Right kidney (tissue), 1 donor: ENCODE measurements around the gene OSMR.

Experiments
- DNase-seq: peaks from one replicate; pipeline ENCODE4 v3.0.0-alpha.2; 2016

The OSMR gene

DNA sequence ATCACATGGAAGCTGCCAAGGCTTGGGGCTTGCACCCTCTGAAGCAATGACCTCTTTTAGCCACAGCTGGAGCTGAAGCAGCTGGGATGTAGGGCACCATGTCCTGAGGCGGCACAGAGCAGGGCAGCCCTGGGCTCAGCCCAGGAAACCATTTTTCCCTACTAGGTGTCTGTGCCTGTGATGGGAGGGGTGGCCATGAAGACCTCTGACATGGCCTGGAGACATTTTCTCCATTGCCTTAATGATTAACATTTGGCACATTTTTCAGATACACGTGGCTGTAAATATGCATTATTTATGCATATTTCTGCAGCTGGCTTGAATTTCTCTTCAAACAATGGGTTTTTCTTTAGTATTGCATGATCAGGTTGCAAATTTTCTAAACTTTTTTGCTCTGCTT, 81.7 kb downstream of the OSMR start:
- DNase-seq: no peak

DNA sequence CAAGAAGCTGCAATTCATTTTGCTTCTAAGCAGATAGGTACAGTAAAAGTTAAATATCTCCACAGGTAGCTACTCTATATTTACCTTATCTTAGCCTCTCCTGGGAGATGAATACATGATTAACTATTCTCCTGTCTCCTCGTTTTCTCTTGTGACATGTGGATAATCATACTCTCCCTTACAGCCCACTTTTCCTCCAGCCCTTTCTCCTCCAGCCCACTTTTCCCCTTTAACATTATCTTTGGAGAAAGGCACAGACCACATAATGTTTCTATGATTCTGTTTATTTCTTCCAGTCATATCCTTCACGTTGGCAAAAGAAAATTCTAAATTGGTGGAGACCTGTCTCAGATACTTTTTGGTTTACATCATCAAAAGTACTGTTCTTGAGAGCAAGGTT, 84.0 kb downstream of the OSMR start:
- no peak for DNase-seq

- DNase-seq: no peak
Measured at GRCh38 chr5:38931731-38932130, 85.9 kb downstream of the OSMR start.

DNA sequence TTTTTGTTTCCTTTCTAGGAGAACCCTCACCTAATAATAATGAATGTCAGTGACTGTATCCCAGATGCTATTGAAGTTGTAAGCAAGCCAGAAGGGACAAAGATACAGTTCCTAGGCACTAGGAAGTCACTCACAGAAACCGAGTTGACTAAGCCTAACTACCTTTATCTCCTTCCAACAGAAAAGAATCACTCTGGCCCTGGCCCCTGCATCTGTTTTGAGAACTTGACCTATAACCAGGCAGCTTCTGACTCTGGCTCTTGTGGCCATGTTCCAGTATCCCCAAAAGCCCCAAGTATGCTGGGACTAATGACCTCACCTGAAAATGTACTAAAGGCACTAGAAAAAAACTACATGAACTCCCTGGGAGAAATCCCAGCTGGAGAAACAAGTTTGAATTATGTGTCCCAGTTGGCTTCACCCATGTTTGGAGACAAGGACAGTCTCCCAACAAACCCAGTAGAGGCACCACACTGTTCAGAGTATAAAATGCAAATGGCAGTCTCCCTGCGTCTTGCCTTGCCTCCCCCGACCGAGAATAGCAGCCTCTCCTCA, 87.1 kb downstream of the OSMR start:
- DNase-seq: no peak

- DNase-seq: no peak
Measured at GRCh38 chr5:38935437-38935836, 89.6 kb downstream of the OSMR start.

- no peak for DNase-seq
Measured at GRCh38 chr5:38936269-38936668, 90.5 kb downstream of the OSMR start.

DNA sequence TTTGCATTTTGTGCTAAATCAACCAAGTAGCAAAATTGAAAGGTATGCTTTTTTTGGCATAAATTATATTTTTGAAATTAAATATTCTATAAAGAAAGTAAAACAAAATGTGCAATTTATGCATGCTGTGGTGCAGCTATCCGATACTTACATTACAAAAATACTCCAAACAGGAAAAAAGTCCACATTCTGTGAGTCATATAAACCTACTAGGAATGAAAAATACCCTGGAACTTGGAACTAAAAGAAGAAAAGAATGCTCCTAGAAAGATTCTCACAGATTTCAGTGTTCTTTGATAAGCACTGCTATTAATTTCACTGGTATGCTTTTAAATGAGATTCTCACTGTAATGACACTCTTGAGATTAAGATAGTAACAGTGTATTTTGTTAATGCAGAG, 92.6 kb downstream of the OSMR start:
- DNase-seq: no peak

- no peak for DNase-seq
Measured at GRCh38 chr5:38938973-38939372, 93.2 kb downstream of the OSMR start.

GRCh38 chr5:38940230-38940858, 94.5 kb downstream of the OSMR start:
- DNase-seq: no peak

DNA sequence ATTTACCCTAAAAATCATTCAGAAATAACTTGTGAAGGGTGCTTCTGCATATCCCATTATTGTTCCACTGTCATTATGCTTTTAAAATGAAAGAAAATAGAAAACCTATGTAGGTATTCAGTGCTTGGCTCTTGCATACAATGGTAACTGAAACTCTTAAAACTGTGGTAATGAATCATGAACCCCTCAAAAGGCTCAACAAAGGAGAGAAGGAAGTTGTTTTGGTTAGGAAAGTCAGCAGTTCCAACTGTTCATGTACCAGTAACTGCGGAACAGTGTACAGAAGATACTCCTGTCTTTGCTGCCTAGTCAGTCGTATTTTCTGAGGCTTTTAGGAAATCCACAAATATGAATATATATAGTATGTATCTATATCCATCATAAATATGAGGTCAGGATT, 96.1 kb downstream of the OSMR start:
- no peak for DNase-seq

GRCh38 chr5:38944282-38944681, 98.5 kb downstream of the OSMR start:
- DNase-seq: no peak

DNA sequence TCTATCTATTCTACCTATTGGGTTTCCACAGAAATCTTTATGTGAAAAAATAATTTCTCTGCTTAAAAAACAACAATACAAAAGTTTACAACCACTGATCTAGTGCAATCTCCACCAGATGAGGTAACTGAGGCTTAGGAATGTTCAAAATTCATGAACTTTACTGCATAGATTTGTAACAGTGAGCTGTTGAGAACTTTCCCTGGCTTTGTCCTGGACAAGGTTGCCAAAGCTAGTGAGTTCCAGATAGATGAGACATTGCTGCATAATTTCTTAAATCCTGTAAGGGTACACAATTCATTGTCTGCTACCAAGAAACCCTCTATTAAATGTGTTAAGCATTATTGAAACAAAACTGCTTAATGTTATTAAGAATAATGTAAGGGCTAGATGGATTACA, 102.7 kb downstream of the OSMR start:
- no peak for DNase-seq

- no peak for DNase-seq
Measured at GRCh38 chr5:38953426-38954012, 107.7 kb downstream of the OSMR start.

GRCh38 chr5:38961691-38962090, 115.9 kb downstream of the OSMR start:
- DNase-seq: no peak

GRCh38 chr5:38968665-38969064, 122.9 kb downstream of the OSMR start:
- DNase-seq: no peak

- DNase-seq: no peak
Measured at GRCh38 chr5:38978036-38978435, 132.2 kb downstream of the OSMR start.

DNA sequence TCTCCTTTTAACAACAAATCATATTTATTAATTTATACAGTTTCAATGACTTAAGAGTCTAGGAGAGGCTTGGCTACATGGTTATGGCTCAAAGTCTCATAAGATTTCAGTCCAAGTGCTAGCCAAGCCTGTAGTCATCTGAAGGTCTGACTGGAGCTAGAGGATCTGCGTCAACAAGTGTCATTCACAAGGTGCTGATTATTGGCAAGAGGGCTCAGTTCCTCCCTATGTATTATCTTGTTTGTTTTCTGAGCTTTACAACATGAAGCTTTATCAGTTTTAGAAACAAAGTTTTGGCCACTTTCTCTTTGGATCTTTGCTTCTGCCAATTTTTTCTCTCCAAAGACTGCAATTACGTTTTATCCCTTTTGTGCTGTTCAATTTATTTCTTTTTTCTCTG, 133.7 kb downstream of the OSMR start:
- DNase-seq: no peak
